Ishikawa (cell line): ENCODE results near the gene OTOP2.
A peak's percentile ranks its signal among the peaks of the same experiment; 100 is the strongest.

Experiments used
- CEBPB ChIP-seq: IDR thresholded peaks from 2 replicates; pipeline ENCODE4 v1.6.1; 2012
- CREB1 ChIP-seq: IDR thresholded peaks from 2 replicates; pipeline ENCODE4 v1.6.1; 2012; ENCODE audit warnings: low read depth
- EGR1 ChIP-seq: IDR thresholded peaks from 2 replicates; pipeline ENCODE4 v1.6.1; 2012
- EP300 ChIP-seq: IDR thresholded peaks from 2 replicates; pipeline ENCODE4 v1.6.1; 2012; ENCODE audit warnings: borderline replicate concordance
- FOXM1 ChIP-seq: IDR thresholded peaks from 2 replicates; pipeline ENCODE4 v1.6.1; 2012; ENCODE audit warnings: low read depth, borderline replicate concordance
- MAX ChIP-seq: IDR thresholded peaks from 2 replicates; pipeline ENCODE4 v1.6.1; 2012
- NFIC ChIP-seq: IDR thresholded peaks from 2 replicates; pipeline ENCODE4 v1.6.1; 2012
- RAD21 ChIP-seq: IDR thresholded peaks from 2 replicates; pipeline ENCODE4 v1.6.1; 2012; ENCODE audit warnings: low read depth
- REST ChIP-seq: IDR thresholded peaks from 2 replicates; pipeline ENCODE4 v1.6.1; 2012; ENCODE audit warnings: low read depth, mild to moderate bottlenecking
- TAF1 ChIP-seq: IDR thresholded peaks from 2 replicates; pipeline ENCODE4 v1.6.1; 2012; ENCODE audit warnings: low read depth, mild to moderate bottlenecking
- TCF12 ChIP-seq: IDR thresholded peaks from 2 replicates; pipeline ENCODE4 v1.6.1; 2012; ENCODE audit warnings: low read depth
- TEAD4 ChIP-seq: IDR thresholded peaks from 2 replicates; pipeline ENCODE4 v1.6.1; 2012
- USF1 ChIP-seq: IDR thresholded peaks from 2 replicates; pipeline ENCODE4 v1.6.1; 2012
- YY1 ChIP-seq: IDR thresholded peaks from 2 replicates; pipeline ENCODE4 v1.6.1; 2012; ENCODE audit warnings: low read depth
- ZBTB7A ChIP-seq: IDR thresholded peaks from 2 replicates; pipeline ENCODE4 v1.6.1; 2012; ENCODE audit warnings: low read depth

The OTOP2 gene

GRCh38 chr17:74941128-74941725 is 17.2 kb downstream of the OTOP2 start:
- TF ChIP-seq RAD21 (no peak), CREB1 (no peak), ZBTB7A (no peak), REST (no peak), FOXM1 (no peak), USF1 (no peak), TAF1 (no peak), MAX (no peak; the same call in 1 of the 2 replicates), EP300 (no peak)

GRCh38 chr17:74943808-74944522 is 19.9 kb downstream of the OTOP2 start:
- TF ChIP-seq ZBTB7A (no peak), TCF12 (peak; percentile 53), TEAD4 (peak; percentile 56; the same call in 1 of the 2 replicates), RAD21 (no peak), MAX (no peak), CEBPB (no peak), USF1 (no peak)

GRCh38 chr17:74945543-74945942 is 21.5 kb downstream of the OTOP2 start:
- TF ChIP-seq NFIC, result no peak
- no peak for TF ChIP-seq EP300
- TF ChIP-seq TCF12, result no peak
- TF ChIP-seq RAD21, result no peak
- no peak for TF ChIP-seq ZBTB7A
- TF ChIP-seq YY1, result no peak
- no peak for TF ChIP-seq REST
- TF ChIP-seq TAF1, result no peak
- TF ChIP-seq CEBPB, result no peak
- no peak for TF ChIP-seq FOXM1
- no peak for TF ChIP-seq CREB1
- TF ChIP-seq MAX, result no peak
- TF ChIP-seq EGR1, result no peak
- TF ChIP-seq TEAD4, result no peak
- TF ChIP-seq USF1, result no peak; the same call in 1 of the 2 replicates

GRCh38 chr17:74946641-74947040 is 22.6 kb downstream of the OTOP2 start:
- TF ChIP-seq RAD21, result no peak
- TF ChIP-seq CREB1, result no peak
- TF ChIP-seq EGR1, result no peak
- TF ChIP-seq TAF1, result no peak
- TF ChIP-seq TEAD4, result no peak
- TF ChIP-seq USF1, result no peak
- no peak for TF ChIP-seq CEBPB
- no peak for TF ChIP-seq NFIC
- TF ChIP-seq TCF12, result no peak
- no peak for TF ChIP-seq REST
